ENCODE results near the gene SLC1A4. TPM values are rescaled to one million over a fixed set of nuclear protein-coding genes. Genes with fewer than 3 reads are reported as not detected.
"Not testable (repeated sequence)": the region's sequence is repeated elsewhere in the genome, so short reads cannot be mapped to it uniquely, and the experiment has no call there.

SLC1A4 gene
- total and polyA plus RNA-seq, 5 donors = 1.2 to 5.6 (median 3.6) TPM

DNA sequence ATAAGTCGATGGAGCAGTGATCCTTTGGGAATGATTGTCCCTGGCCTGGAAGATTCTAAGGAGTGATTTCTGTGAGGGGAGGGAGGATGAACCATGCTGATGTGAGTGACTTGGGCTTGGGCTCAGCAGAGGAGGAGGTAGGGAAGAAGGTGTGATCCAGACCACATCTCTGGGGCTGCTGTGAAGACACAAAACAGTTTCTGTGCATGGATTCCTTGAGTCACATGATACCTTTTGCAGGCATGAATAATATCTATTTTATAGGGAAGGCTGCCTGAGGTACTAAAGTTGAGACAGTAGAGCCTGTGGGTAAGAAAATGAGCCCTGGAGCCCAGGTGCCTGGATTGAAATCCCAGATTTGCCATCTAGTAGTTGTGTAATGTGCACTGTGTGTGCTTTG is 29.8 kb downstream of the SLC1A4 start:
- intact Hi-C loops (cut with DNase I) = no loop called here
- no peaks in the 10 kb centered on the region for H3K27me3 ChIP-seq (ENCODE audit: control insufficient read depth, insufficient read depth)
- 69% methylated on average over 1 of the region's 1 CpG for WGBS
- H3K4me3 ChIP-seq (ENCODE audit: low read length) = no peak overlapping the region
- H3K27ac ChIP-seq (ENCODE audit: low read length) = no peak overlapping the region
- H3K4me1 ChIP-seq (ENCODE audit: control insufficient read depth, insufficient read depth, low read length) = no peaks in the 10 kb centered on the region
- DNase-seq (no peak), ATAC-seq (no peak)
- no peaks in the 10 kb centered on the region for H3K9me3 ChIP-seq (ENCODE audit: control insufficient read depth, low read length)

DNA sequence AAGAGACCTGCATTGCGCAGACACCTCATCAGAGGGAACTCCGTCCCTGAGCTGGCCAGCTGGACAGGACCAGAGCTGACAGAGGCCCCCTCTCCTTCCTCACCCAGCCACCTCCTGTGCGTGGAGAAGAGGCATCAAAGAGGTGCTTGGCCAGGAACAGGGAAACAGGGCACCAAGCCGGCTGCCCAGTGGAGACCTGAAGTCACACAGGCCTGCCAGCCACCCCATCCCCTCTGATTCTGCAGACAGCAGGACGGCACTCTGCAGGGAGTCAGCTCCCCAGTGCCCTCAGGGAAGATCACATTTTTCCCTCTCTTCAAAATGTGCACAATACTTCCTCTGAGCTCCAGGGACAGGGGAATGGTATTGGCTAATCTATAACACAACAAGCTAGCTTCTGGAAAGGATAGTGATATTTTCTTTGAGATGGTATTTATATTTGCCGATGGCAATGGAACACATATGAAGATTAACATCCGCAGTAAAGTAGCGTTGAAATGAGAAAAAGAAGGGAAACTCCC is 30.5 kb downstream of the SLC1A4 start:
- H3K27ac ChIP-seq (ENCODE audit: low read length) = no peak overlapping the region
- 89% methylated on average over 8 of the region's 8 CpGs for WGBS
- ATAC-seq = no peak
- no peak overlapping the region for H3K4me3 ChIP-seq (ENCODE audit: low read length)
- intact Hi-C loops (cut with DNase I) = no loop called here
- no peaks in the 10 kb centered on the region for H3K9me3 ChIP-seq (ENCODE audit: control insufficient read depth, low read length)
- DNase-seq = no peak
- no peaks in the 10 kb centered on the region for H3K27me3 ChIP-seq (ENCODE audit: control insufficient read depth, insufficient read depth)
- no peaks in the 10 kb centered on the region for H3K4me1 ChIP-seq (ENCODE audit: control insufficient read depth, insufficient read depth, low read length)

DNA sequence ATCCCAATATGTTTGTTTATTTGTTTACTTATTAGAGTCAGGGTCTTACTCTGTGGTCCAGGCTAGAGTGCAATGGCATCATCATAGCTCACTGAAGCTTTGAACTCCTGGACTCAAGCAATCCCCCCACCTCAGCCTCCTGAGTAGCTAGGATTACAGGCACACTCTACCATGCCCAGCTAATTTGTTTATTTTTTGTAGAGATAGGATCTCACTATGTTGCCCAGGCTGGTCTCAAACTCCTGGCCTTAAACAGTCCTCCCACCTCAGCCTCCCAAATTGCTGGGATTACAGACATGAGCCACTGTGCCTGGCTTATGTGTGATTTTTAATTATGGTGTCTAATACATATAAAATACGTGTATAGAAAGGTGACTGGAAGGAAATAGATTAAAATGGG is 31.1 kb downstream of the SLC1A4 start:
- H3K27me3 ChIP-seq (ENCODE audit: control insufficient read depth, insufficient read depth); H3K9me3 ChIP-seq (ENCODE audit: control insufficient read depth, low read length); intact Hi-C loops (cut with DNase I); H3K27ac ChIP-seq (ENCODE audit: low read length); DNase-seq; H3K4me3 ChIP-seq (ENCODE audit: low read length); H3K4me1 ChIP-seq (ENCODE audit: control insufficient read depth, insufficient read depth, low read length); ATAC-seq: not testable (repeated sequence)
- WGBS = 90% methylated on average over 1 of the region's 1 CpG

DNA sequence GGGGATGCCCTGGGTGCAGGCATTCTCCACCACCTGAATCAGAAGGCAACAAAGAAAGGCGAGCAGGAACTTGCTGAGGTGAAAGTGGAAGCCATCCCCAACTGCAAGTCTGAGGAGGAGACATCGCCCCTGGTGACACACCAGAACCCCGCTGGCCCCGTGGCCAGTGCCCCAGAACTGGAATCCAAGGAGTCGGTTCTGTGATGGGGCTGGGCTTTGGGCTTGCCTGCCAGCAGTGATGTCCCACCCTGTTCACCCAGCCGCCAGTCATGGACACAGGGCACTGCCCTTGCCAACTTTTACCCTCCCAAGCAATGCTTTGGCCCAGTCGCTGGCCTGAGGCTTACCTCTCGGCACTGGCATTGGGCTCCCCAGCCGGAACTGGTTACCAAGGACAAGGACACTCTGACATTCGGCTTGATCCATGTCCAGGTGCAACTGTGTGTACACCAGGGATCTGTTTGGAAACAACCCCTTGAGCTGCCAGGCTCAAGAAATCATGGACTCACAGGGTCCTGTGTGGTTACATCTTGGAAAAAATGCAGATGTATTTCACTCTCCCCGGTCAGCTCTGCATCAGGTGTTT is 31.8 kb downstream of the SLC1A4 start:
- Histone ChIP-seq H3K27ac (ENCODE audit: low read length) (no peak overlapping the region), H3K9me3 (ENCODE audit: control insufficient read depth, low read length) (no peaks in the 10 kb centered on the region), H3K4me3 (ENCODE audit: low read length) (no peak overlapping the region), H3K4me1 (ENCODE audit: control insufficient read depth, insufficient read depth, low read length) (no peaks in the 10 kb centered on the region), H3K27me3 (ENCODE audit: control insufficient read depth, insufficient read depth) (no peaks in the 10 kb centered on the region)
- intact Hi-C loops (cut with DNase I) = no loop called here
- DNase-seq = peak in 1 of 3 donors; percentile 43
- ATAC-seq = no peak
- 91% methylated on average over 11 of the region's 11 CpGs for WGBS

DNA sequence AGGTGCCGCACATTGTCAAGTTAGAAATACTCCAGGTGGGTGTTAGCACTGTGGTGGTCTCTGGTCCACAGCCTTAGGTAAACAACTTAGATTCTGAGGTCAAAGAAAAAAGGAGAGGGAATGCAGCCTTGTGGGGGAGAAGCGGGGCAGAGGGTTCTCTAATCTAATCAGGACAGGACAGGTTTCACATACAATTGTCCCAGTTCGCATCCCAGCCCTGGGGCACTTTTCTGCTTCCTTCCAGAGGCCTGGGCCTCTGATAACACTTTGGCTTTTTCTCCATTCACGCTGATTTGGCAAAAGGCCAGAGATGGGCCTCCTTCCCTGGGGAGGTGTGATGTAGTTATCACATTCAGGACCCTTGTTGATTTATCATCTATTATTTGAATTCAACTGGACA is 32.5 kb downstream of the SLC1A4 start:
- 62% methylated on average over 4 of the region's 4 CpGs for WGBS
- H3K9me3 ChIP-seq (ENCODE audit: control insufficient read depth, low read length) = no peaks in the 10 kb centered on the region
- H3K27ac ChIP-seq (ENCODE audit: low read length) = no peak overlapping the region
- no peak for ATAC-seq
- no peaks in the 10 kb centered on the region for H3K27me3 ChIP-seq (ENCODE audit: control insufficient read depth, insufficient read depth)
- H3K4me1 ChIP-seq (ENCODE audit: control insufficient read depth, insufficient read depth, low read length) = no peaks in the 10 kb centered on the region
- no peak overlapping the region for H3K4me3 ChIP-seq (ENCODE audit: low read length)
- DNase-seq = no peak
- intact Hi-C loops (cut with DNase I) = no loop called here

DNA sequence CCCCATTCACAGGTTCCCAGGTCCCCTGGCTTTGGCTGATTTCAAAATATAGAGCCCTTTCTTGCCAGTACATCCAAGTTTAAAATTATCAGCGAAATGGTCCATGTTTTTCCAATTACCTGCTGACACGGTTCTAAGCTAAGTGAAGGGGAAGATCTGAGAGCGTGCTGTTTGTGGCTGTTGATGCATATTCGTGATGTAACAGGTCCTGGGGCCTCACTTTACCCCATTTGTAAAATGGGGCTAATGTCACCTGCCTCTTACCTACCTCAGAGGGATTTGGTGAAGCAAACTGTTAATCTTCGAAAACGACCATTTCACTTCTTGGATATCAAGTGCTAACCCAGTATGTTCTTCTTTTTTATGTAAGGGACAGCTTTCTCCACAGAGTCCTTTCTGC is 33.0 kb downstream of the SLC1A4 start:
- no peak for DNase-seq
- Histone ChIP-seq H3K27me3 (ENCODE audit: control insufficient read depth, insufficient read depth) (no peaks in the 10 kb centered on the region), H3K27ac (ENCODE audit: low read length) (no peak overlapping the region), H3K4me3 (ENCODE audit: low read length) (no peak overlapping the region), H3K9me3 (ENCODE audit: control insufficient read depth, low read length) (no peaks in the 10 kb centered on the region), H3K4me1 (ENCODE audit: control insufficient read depth, insufficient read depth, low read length) (no peaks in the 10 kb centered on the region)
- ATAC-seq = no peak
- 89% methylated on average over 6 of the region's 6 CpGs for WGBS
- intact Hi-C loops (cut with DNase I) = no loop called here

DNA sequence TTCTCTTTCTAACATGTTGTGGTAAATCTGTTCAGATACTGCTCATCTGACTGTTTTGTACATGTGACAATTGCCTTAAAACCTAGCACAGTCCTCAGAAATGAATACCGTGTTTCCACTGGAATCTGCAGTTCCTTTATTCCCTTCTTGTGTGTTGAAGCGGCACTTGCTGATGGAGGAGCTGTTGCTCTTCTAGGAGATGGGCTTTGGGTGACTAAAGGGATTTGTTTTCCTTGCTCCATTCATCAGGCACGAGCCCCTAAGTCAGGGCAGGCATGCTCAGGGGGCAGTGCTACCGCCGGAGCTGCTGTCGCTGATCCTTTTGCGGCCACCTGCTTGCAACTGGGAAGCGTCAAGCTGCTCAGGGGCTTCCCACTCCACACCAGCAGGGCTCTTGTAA is 34.5 kb downstream of the SLC1A4 start:
- ATAC-seq = no peak
- H3K27ac ChIP-seq (ENCODE audit: low read length) = no peak overlapping the region
- no peak for DNase-seq
- WGBS = 92% methylated on average over 8 of the region's 8 CpGs
- intact Hi-C loops (cut with DNase I) = no loop called here
- no peak overlapping the region for H3K4me3 ChIP-seq (ENCODE audit: low read length)
- H3K9me3 ChIP-seq (ENCODE audit: control insufficient read depth, low read length) = no peaks in the 10 kb centered on the region
- H3K27me3 ChIP-seq (ENCODE audit: control insufficient read depth, insufficient read depth) = no peaks in the 10 kb centered on the region
- H3K4me1 ChIP-seq (ENCODE audit: control insufficient read depth, insufficient read depth, low read length) = no peaks in the 10 kb centered on the region

DNA sequence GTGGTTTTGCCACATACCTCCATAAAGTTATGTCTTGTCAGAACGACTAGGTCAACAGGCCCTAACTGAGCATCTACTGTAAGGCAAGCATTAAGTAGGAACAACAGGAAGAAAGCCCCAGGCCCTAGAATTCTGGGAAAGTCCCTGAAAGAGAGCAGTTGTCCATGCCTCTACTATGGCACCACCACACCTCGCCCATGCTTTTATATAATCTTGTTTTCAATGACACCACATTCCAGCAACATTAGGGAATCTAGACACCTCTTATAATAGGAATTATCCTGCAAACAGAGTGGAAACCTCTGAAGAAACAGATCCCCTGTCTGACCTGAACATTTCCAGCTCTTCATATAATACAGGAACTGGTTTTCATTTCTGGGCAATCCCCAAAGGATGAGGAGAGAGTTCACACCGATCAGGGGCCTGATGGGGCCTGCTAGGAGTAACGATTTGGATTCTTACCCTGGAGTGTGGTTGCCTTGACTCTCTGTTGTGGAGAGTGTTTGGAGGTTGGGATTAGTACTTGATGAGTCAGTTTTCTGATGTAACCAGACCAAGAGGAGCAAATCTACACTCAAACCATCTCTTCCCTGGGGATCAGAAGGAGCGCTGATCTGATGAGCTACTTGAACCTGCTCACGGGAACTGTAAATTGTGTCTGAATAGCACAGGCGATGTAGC is 35.1 kb downstream of the SLC1A4 start:
- ATAC-seq = no peak
- intact Hi-C loops (cut with DNase I) = no loop called here

DNA sequence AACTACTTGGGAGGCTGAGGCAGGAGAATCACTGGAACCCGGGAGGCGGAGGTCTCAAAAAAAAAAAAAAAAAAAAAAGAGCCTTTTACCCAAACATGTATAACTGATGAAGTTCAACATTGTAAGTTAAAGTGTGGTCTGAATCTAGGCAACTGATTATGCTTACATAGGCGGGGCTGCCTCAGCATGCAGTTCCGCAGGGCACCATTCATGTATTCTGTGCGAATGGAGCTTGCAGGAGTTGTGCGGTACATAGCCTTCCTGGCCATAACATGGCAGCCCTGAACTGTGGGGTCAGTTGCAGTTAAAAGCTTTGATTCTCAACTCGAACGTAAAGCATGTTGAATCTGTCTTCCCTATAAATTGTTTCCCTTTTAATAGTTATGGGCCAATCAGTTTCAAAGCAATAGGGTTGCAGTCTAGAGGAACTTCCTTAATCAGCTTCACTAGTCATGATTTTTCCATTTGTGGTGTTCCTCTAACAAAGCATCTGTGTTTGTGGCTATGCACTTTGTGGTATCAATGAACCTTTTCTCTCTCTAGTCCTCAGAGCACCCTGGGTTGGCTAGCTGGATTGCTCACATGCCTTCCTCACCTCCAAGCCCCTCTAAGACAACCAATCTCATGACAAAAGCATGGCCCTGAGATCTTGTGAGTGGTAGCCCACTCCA is 36.4 kb downstream of the SLC1A4 start:
- Histone ChIP-seq H3K4me1 (ENCODE audit: control insufficient read depth, insufficient read depth, low read length) (no peaks in the 10 kb centered on the region), H3K4me3 (ENCODE audit: low read length) (no peak overlapping the region), H3K27me3 (ENCODE audit: control insufficient read depth, insufficient read depth) (no peaks in the 10 kb centered on the region), H3K27ac (ENCODE audit: low read length) (no peak overlapping the region), H3K9me3 (ENCODE audit: control insufficient read depth, low read length) (no peaks in the 10 kb centered on the region)
- ATAC-seq (no peak), DNase-seq (no peak)
- intact Hi-C loops (cut with DNase I) = no loop called here
- 91% methylated on average over 8 of the region's 8 CpGs for WGBS

More for the DNA sequence above, 35.1 kb downstream of the SLC1A4 start:
- H3K4me3 ChIP-seq (ENCODE audit: low read length) = no peak overlapping the region
- WGBS = 90% methylated on average over 7 of the region's 7 CpGs
- H3K9me3 ChIP-seq (ENCODE audit: control insufficient read depth, low read length) = no peaks in the 10 kb centered on the region
- no peak for DNase-seq
- no peaks in the 10 kb centered on the region for H3K4me1 ChIP-seq (ENCODE audit: control insufficient read depth, insufficient read depth, low read length)
- H3K27me3 ChIP-seq (ENCODE audit: control insufficient read depth, insufficient read depth) = no peaks in the 10 kb centered on the region
- H3K27ac ChIP-seq (ENCODE audit: low read length) = no peak overlapping the region

DNA sequence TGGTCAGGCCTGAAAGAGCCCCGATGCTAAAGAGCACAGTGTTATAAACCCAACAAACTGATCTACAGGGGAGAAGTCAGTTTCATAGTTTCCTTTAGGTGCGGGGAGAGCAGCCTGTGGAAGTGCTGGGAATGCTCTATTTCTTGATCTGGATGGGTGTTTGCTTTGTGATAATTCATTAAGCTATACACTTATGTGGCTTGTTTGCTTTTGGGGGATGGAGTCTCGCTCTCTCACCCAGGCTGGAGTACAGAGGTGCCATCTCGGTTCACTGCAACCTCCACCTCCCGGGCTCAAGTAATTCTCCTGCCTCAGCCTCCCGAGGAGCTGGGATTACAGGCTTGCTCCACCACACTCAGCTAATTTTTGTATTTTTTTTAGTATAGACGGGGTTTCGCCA is 37.0 kb downstream of the SLC1A4 start:
- intact Hi-C loops (cut with DNase I) = no loop called here

DNA sequence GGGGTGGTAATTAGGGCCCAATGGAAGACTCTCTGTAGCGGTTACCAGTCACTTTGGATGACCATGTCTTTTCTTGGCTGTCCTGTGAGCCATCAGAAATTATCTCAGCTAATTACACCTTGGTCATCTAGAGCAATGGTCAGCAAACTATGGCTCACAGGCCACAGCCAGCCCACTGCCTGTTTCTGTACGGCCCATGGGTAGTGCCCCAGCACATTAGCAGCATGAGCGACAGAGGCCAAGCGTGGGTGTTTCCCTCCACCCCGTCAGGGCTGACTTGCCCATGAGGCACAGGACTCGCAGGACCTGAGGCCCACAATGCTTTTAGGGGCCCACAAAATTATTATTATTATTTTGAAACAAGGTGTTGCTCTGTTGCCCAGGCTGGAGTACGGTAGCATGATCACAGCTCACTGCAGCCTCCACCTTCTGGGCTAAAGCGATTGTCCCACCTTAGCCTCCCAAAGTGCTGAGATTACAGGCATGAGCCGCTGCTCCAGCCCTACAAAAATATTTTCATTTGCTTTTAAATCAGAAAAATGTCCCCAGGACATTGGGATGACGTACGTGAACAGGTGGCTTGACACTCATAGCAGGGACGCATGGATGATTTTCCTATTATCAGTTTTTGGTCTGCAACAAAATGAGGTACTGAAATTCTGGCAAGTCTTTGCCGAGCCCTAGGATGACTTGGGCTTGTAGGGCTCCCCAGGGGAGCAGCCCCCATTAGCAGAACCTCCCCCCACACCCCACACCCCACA is 37.7 kb downstream of the SLC1A4 start:
- Histone ChIP-seq H3K4me3 (ENCODE audit: low read length) (no peak overlapping the region), H3K9me3 (ENCODE audit: control insufficient read depth, low read length) (no peaks in the 10 kb centered on the region), H3K27me3 (ENCODE audit: control insufficient read depth, insufficient read depth) (no peaks in the 10 kb centered on the region), H3K4me1 (ENCODE audit: control insufficient read depth, insufficient read depth, low read length) (no peaks in the 10 kb centered on the region), H3K27ac (ENCODE audit: low read length) (no peak overlapping the region)
- no peak for ATAC-seq
- no peak for DNase-seq
- intact Hi-C loops (cut with DNase I) = no loop called here
- WGBS = 94% methylated on average over 13 of the region's 13 CpGs

More for the DNA sequence above, 37.0 kb downstream of the SLC1A4 start:
- H3K27me3 ChIP-seq (ENCODE audit: control insufficient read depth, insufficient read depth) = no peaks in the 10 kb centered on the region
- ATAC-seq (no peak), DNase-seq (no peak)
- no peak overlapping the region for H3K27ac ChIP-seq (ENCODE audit: low read length)
- no peak overlapping the region for H3K4me3 ChIP-seq (ENCODE audit: low read length)
- no peaks in the 10 kb centered on the region for H3K4me1 ChIP-seq (ENCODE audit: control insufficient read depth, insufficient read depth, low read length)
- 97% methylated on average over 8 of the region's 8 CpGs for WGBS
- no peaks in the 10 kb centered on the region for H3K9me3 ChIP-seq (ENCODE audit: control insufficient read depth, low read length)

All from right cardiac atrium (tissue), 5 donors.